H1 (cell line): Measurements from ENCODE around the gene PDK3.

Experiments
- ATF2 ChIP-seq: IDR thresholded peaks from 2 replicates; pipeline ENCODE4 v1.6.1; 2012; ENCODE audit warnings: low read length, inconsistent platforms
- CHD7 ChIP-seq: fragments of 300-600 bp; sonication (generic); IDR thresholded peaks from 2 replicates; pipeline ENCODE4 v1.7.1; 2012; ENCODE audit warnings: low read length, moderate library complexity, mild to moderate bottlenecking, inconsistent platforms; ENCODE audit not compliant: insufficient replicate concordance
- EZH2 ChIP-seq: fragments of 200-600 bp; sonication (generic); IDR thresholded peaks from 2 replicates; pipeline ENCODE4 v1.7.1; 2012; ENCODE audit warnings: low read depth, mild to moderate bottlenecking, moderate library complexity, low read length, inconsistent platforms; ENCODE audit not compliant: severe bottlenecking
- MAFK ChIP-seq: IDR thresholded peaks from 2 replicates; pipeline ENCODE4 v1.6.1; 2012; ENCODE audit warnings: low read depth, mild to moderate bottlenecking, improper control_type of control experiment, low read length
- POLR2AphosphoS5 ChIP-seq: IDR thresholded peaks from 2 replicates; pipeline ENCODE4 v1.6.1; 2011; ENCODE audit warnings: low read depth, low read length
- SIN3A ChIP-seq, 2 experiments: IDR thresholded peaks in 1 of 2; conservative IDR thresholded peaks in 1 of 2; 2 replicates each; pipeline ENCODE4 v1.6.1; 2011 to 2012; ENCODE audit warnings: low read length in 2 of 2, improper control_type of control experiment in 1 of 2, low read depth in 1 of 2, mild to moderate bottlenecking in 1 of 2
- SP2 ChIP-seq: IDR thresholded peaks from 2 replicates; pipeline ENCODE4 v1.6.1; 2012; ENCODE audit warnings: mild to moderate bottlenecking, low read length, inconsistent platforms
- TF ChIP-seq, protein P1 (sequence below), 3 experiments: IDR thresholded peaks; 1 replicate in 2 of 3; 2 replicates in 1 of 3; pipeline versions ENCODE4 v1.5.1 to v1.6.1; 2011; ENCODE audit warnings: low read length in 3 of 3, mild to moderate bottlenecking in 3 of 3, inconsistent platforms in 2 of 3, low read depth in 1 of 3, moderate library complexity in 1 of 3; ENCODE audit not compliant: insufficient read depth in 1 of 3; ENCODE audit errors: control extremely low read depth in 1 of 3

DNA sequence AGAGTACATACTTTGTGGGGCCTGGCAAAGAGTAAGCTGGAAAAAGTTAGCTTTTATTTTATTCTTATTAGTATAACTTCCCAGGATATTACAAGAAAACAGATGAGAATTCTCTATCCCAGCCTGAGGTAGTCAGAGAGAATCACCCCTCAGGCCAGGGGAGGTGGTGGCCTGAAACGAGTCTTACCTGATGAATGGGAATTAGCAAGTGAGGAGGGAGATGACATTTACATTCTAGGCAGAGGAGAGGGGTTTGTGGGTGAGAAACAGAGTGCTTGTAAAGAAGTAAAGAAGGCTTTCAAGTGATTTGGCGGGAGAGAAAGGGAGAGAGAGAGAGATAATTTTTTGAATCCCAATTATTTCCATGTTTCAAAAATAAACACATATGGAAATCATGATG is 39.3 kb upstream of the PDK3 start:
- TF ChIP-seq SIN3A (conservative IDR thresholded peaks at IDR 0.05 in 1 of 2, IDR thresholded peaks at IDR 0.05 in 1 of 2; ENCODE audit: low read depth in 1 of 2, low read length in 2 of 2) (no peak), SP2 (no peak), EZH2 (no peak), CHD7 (no peak), MAFK (no peak), ATF2 (no peak), POLR2AphosphoS5 (no peak)
- TF ChIP-seq, protein P1, sequence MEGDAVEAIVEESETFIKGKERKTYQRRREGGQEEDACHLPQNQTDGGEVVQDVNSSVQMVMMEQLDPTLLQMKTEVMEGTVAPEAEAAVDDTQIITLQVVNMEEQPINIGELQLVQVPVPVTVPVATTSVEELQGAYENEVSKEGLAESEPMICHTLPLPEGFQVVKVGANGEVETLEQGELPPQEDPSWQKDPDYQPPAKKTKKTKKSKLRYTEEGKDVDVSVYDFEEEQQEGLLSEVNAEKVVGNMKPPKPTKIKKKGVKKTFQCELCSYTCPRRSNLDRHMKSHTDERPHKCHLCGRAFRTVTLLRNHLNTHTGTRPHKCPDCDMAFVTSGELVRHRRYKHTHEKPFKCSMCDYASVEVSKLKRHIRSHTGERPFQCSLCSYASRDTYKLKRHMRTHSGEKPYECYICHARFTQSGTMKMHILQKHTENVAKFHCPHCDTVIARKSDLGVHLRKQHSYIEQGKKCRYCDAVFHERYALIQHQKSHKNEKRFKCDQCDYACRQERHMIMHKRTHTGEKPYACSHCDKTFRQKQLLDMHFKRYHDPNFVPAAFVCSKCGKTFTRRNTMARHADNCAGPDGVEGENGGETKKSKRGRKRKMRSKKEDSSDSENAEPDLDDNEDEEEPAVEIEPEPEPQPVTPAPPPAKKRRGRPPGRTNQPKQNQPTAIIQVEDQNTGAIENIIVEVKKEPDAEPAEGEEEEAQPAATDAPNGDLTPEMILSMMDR (IDR thresholded peaks at IDR 0.05; ENCODE audit: control extremely low read depth in 1 of 3, insufficient read depth in 1 of 3, low read depth in 1 of 3, low read length in 3 of 3), result no peak
